Erythroblast (primary cell): ENCODE data around the gene HECW1.
"Not testable (repeated sequence)": the region's sequence is repeated elsewhere in the genome, so short reads cannot be mapped to it uniquely, and the experiment has no call there.

Experiments
- DNase-seq, 2 experiments: peaks; one replicate each; lab custom pipeline; 2025; lab: John Stamatoyannopoulos, UW
- GATA1 ChIP-seq: IDR thresholded peaks from 2 replicates; pipeline ENCODE4 v1.6.1; 2011; ENCODE audit warnings: low read depth, mild to moderate bottlenecking, control low read depth, low read length, moderate library complexity
- POLR2A ChIP-seq: IDR thresholded peaks from 2 replicates; pipeline ENCODE4 v1.6.1; 2011; ENCODE audit warnings: mild to moderate bottlenecking, low read length

Gene HECW1

DNA sequence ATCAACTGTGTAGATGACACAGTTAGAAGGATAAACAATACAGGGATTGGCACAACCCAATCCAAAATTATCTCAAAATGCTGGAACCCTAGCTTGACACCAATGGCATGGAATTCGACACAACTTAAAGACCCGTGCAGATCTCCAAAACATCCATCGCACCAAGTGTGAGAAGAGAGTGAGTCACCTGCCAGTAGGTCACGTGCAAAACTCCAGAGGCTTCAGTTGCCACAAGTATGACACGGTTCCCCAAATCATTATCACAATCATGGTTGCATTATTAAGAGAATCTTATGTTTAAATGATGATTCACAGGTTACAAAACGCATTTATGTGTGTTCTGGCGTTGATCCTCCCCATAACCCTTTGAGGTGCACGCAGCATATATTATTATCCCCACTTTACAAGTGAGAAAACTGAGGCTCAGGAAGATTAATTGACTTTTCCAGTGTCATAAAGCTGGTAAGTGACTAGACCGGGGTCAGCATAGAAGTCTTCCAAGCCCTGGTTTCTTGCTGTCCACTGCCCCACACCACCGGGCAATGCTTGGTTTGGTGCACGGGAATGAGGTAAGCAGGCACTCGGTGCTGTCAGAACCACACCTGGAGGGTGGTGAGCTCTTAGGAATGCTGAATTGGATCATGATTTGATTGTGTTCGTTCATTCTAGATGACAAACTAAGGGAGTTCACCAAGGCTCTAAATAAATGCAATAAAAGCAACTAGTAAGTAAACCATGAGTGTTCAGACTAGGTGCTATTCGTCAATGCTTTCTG, 446.9 kb downstream of the HECW1 start:
- TF ChIP-seq GATA1 (no peak), POLR2A (no peak)
- no peak for DNase-seq

DNA sequence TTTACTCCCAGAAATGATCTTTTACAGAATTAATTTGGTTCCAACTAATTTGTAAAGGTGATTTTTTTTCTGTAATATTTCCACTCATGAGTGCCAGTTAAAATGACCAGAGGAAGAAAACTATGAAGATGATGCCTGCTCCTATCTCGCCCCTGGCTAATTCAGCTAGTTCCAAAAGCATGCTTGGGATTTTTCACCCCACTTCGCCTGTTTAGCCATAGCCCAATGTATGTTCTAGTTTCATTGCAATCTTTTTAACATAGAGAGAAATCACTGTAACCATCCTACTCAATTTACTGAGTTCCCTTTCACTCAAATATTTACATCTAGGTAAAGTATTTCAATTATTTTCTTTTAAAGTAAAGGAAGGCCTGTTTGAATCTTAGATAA, 447.5 kb downstream of the HECW1 start:
- DNase-seq, result no peak
- TF ChIP-seq GATA1 (no peak), POLR2A (no peak)

DNA sequence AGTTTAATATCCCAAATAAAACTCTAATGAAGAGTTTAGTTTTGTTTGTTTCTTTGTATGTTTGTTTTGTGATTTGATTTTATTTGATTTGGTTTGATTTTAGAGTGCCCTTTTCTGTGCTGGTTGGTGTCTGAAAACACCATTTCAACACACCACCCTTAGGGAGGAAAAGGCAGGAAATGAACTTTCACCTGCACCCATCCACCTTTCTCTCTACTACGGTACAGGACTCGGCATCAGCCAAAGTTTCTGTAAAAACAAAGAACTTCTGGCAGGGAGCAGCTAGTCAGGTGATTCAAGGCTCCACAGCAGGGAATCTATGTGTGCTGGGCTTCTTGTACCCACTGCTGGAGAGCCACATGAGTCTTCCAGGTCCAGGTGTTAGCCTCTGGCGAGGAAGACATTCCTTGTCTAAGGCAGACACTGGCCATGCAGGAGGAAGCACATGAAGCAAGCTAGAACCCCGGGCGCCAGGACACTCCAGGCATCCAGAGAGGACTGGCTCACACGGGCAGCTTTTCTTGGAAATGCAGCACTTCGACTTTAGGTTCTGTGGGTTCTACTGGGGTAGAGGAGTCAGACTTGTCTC, 448.4 kb downstream of the HECW1 start:
- no peak for DNase-seq
- TF ChIP-seq POLR2A, result no peak
- TF ChIP-seq GATA1, result no peak

- TF ChIP-seq GATA1, result no peak
- TF ChIP-seq POLR2A, result no peak
- no peak for DNase-seq
Measured at GRCh38 chr7:43562383-43562782, 449.9 kb downstream of the HECW1 start.

GRCh38 chr7:43565786-43566185, 453.3 kb downstream of the HECW1 start:
- TF ChIP-seq POLR2A, result no peak
- TF ChIP-seq GATA1, result no peak
- no peak for DNase-seq

DNA sequence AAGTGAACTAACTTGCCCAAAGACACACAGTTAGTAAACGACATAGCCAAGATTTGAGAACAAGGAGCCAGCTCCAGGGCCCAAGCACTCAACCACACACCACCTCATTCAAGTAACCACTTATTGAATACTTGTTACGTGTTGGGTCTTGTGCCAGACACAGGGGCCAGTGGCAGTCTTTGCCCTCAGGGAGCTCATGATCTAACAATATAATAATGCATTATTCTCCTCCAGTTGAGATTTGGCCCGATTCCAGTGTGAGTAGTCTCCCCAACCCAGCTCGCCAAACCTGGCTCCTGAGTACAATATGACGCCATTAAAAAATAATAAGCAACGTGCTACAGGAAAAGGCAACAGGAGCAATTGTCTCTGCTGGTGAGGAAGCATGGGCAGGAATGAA, 456.1 kb downstream of the HECW1 start:
- TF ChIP-seq GATA1, result no peak
- TF ChIP-seq POLR2A, result no peak
- no peak for DNase-seq

DNA sequence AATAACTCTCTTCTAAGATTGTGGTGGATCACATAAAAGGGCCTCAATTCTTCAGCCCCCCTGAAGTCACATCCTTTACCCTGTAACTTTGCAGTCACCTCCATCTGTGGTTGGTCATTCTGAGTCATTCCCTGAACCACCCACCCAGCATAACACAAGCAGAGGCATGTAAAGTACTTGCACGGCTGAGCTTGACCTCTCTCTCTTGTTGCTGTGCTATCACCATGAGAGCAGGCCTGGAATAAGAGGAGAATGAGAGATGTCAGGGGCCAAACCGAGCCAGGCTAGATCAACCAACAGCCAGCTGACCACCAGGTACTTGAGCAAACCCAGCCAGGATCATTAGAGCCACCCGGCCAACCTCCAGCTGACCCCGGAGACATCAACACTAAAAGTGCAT, 457.0 kb downstream of the HECW1 start:
- TF ChIP-seq POLR2A, result no peak
- TF ChIP-seq GATA1, result no peak
- DNase-seq, result peak; percentile 17 to 53

GRCh38 chr7:43570688-43571365, 458.4 kb downstream of the HECW1 start:
- no peak for DNase-seq
- TF ChIP-seq GATA1 (no peak), POLR2A (no peak)

- peak; percentile 76 to 90 for DNase-seq
- TF ChIP-seq GATA1, result no peak
- TF ChIP-seq POLR2A, result no peak
Measured at GRCh38 chr7:43572516-43573049, 460.1 kb downstream of the HECW1 start.

DNA sequence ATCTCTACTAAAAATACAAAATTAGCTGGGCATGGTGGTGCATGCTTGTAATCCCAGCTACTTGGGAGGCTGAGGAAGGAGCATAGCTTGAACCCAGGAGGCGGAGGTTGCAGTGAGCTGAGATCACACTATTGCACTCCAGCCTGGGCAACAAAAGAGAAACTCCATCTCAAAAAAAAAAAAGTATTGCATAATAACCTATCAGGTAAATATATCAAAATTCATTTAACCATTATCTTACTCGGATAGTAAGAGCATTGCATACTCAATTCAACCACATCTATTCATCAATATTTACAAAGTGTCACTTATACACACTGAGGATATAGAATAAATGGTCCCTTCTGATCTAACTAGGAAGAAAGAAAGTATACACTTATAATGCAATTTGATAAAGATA, 461.4 kb downstream of the HECW1 start:
- not testable (repeated sequence) for DNase-seq

DNA sequence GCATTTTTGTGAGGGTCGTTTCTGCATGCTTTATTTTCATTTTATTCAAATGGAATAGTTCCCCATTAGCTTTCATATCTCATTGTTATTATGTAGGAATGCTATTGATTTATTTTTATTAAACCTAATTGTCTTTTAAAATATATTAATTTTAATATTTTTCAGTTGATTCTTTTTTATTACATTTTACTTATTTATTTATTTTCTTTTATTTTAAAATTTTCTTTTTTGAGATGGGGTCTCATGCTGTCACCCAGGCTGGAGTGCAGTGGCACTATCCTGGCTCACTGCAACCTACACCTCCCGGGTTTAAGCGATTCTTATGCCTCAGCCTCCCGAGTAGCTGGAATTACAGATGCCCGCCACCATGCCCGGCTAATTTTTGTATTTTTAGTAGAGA, 463.1 kb downstream of the HECW1 start:
- TF ChIP-seq GATA1 (no peak), POLR2A (no peak)
- no peak for DNase-seq

- DNase-seq, result peak in 1 of 2 experiments; percentile 29
- TF ChIP-seq GATA1 (no peak), POLR2A (no peak)
Measured at GRCh38 chr7:43576241-43576640, 463.8 kb downstream of the HECW1 start.

DNA sequence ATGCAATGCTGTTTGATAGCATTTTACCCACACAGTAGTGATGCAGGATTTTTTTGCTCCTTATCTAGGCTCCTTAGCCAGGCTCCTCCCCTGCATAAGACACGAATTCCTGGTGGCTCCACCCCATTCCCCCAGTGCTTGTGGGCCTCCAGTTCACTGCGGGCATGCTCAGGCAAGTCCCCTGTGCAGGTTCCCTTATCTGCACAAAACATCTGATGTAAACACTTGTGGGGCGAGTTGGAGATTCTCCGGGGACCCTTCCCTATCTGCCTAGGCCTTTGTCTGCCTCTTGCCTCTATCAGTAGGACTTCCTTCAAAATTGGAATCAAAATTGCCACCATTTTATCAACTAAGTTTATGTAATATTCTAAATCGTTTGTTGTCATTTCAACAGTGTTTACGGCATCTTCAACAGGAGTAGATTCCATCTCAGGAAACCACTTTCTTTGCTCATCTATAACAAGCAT, 465.1 kb downstream of the HECW1 start:
- DNase-seq, result peak; percentile 94 to 95
- TF ChIP-seq POLR2A (peak; percentile 39), GATA1 (peak; percentile 19)

GRCh38 chr7:43582503-43583423, 470.3 kb downstream of the HECW1 start, which contains the start of gene STK17A:
TSS of gene STK17A (plus strand) at chr7:43583108. CDS start at chr7:43583244, 136 bp downstream.
- TF ChIP-seq GATA1 (no peak), POLR2A (peak; percentile 78)
- peak; percentile 95 to 98 for DNase-seq
